Activated naive CD4-positive, alpha-beta T cell treated with anti-CD3 and anti-CD28 coated beads, Interleukin-2, amount 50 U/mL, for 72 hours (primary cell): ENCODE results near the gene SRGAP2B. TPM values are rescaled to one million over a fixed set of nuclear protein-coding genes. Genes with fewer than 3 reads are reported as not detected.
A peak's percentile ranks its signal among the peaks of the same experiment; 100 is the strongest.
"Not testable (repeated sequence)": the region's sequence is repeated elsewhere in the genome, so short reads cannot be mapped to it uniquely, and the experiment has no call there.

Experiments used
- ATAC-seq, 2 donors: fragments of 150-1000 bp; cut with Tn5 transposase; 2 replicates each; pipeline ENCODE4 v1.10.0; 2021; ENCODE audit warnings: mild to moderate bottlenecking in 2 of 2, moderate library complexity in 2 of 2
- DNase-seq, 2 donors: peaks; one replicate each; pipeline ENCODE4 v3.0.0; 2021 to 2022; ENCODE audit warnings: low spot score in 2 of 2
- H3K27ac Mint-ChIP-seq, 2 donors: one replicate each; pipeline ENCODE4 v1.8.0; 2022; ENCODE audit warnings: mild to moderate bottlenecking in 2 of 2, mixed read lengths in 2 of 2
- H3K36me3 Mint-ChIP-seq, 2 donors: one replicate each; pipeline ENCODE4 v1.8.0; 2022; ENCODE audit warnings: mixed read lengths in 2 of 2
- H3K9me3 Mint-ChIP-seq, 2 donors: one replicate each; pipeline ENCODE4 v1.8.0; 2022; ENCODE audit warnings: mixed read lengths in 2 of 2
- total RNA-seq, 2 donors: library from RNA; stranded (reverse); gene quantifications; one replicate each; pipeline ENCODE4 v1.2.3, GENCODE V29; 2022

SRGAP2B gene
- total RNA-seq, 2 donors from 2014 or later, result 24.4 to 50.1 TPM

DNA sequence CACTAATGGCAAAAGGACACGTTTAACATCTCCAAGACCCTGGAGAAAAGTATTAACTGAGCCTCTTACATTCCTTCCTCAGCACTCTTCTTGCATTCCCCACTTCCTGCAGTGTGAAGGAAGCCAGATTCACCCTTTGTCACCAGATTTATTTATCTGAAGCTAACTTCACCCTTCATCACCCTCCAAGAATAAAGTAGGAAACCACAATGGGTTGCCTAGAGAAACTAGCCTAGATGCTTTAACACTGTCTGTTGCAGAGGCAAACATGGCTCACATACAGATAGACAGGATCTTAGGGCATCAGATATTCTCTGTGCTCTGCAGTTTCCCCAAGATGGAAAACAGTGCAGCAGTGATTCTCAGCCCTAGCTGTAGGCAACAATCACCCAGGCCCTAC is 147.6 kb downstream of the SRGAP2B start:
- not testable (repeated sequence) for ATAC-seq, H3K9me3 Mint-ChIP-seq, H3K27ac Mint-ChIP-seq, H3K36me3 Mint-ChIP-seq, DNase-seq

DNA sequence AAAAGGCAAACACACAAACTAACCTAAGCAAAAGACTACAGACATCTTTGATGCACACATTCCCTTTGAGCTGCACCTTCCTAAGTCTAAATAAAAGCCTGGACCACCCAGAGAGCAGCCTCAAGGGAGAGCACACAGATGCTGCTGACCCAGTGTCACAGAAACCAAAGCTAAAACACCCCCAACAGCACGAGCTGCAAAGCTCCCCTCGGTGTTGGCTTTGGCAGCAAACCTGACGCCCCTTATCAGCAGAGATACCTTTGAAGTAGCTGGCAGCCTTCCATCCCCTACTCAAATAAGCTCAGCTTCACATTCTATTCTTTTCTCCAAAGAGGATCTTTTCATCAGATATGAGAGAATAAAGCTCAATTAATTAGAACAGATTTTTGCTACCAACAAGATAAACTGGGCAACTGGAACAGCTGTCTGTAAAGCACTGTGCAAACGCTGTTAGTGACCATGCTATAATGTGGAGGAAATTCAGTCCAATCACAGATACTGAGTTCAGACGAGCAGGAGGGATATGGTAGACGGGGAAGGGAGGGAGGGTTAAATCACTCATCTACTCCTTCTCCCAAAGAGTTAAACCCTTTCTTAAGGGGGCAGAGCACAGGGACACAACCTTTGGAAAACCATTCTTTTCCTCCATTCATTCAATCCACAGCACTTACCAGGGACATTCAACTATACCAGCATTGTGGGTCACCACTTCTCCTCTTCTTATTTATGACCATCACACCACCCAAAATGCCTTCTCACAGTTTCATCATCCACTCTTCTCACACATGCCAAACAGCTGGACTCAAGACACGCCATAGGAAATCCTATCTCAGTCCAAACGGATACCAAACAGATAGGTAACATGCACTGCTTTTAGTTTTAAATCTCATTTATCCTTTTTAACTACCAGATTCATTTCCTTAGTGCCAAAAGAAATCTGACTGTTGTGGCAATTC is 148.3 kb downstream of the SRGAP2B start:
- H3K36me3 Mint-ChIP-seq, DNase-seq, H3K27ac Mint-ChIP-seq, ATAC-seq, H3K9me3 Mint-ChIP-seq: not testable (repeated sequence)

DNA sequence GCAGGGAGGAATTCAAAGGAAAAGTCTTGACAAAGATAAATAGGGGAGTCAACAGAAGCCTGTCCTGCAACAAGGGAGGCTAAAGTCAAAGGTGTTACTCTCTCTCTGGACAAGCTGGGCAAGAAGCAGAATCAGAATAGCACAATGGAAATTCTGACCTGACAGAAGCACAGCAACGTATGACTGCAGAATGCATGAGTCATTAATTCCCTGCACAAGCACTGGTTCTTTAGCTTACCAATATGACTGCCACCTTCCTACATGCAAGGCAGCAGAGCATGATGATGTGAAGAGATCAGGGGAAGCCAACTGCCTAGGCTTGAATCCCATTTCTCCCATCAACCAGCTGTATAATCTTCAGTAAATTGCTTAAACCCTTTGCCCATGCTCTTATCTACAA is 153.4 kb downstream of the SRGAP2B start:
- H3K27ac Mint-ChIP-seq, DNase-seq, H3K9me3 Mint-ChIP-seq, H3K36me3 Mint-ChIP-seq: not testable (repeated sequence)
- peak; percentile 80 to 90 for ATAC-seq

GRCh38 chr1:144940054-144940453 is 155.1 kb downstream of the SRGAP2B start:
- not testable (repeated sequence) for H3K36me3 Mint-ChIP-seq, H3K9me3 Mint-ChIP-seq, DNase-seq
- H3K27ac Mint-ChIP-seq, result peak overlapping the region; percentile 87 to 96
- peak; percentile 86 to 89 for ATAC-seq

- H3K36me3 Mint-ChIP-seq, H3K27ac Mint-ChIP-seq, ATAC-seq, H3K9me3 Mint-ChIP-seq, DNase-seq: not testable (repeated sequence)
Observed at GRCh38 chr1:144938627-144939026, 156.5 kb downstream of the SRGAP2B start.

DNA sequence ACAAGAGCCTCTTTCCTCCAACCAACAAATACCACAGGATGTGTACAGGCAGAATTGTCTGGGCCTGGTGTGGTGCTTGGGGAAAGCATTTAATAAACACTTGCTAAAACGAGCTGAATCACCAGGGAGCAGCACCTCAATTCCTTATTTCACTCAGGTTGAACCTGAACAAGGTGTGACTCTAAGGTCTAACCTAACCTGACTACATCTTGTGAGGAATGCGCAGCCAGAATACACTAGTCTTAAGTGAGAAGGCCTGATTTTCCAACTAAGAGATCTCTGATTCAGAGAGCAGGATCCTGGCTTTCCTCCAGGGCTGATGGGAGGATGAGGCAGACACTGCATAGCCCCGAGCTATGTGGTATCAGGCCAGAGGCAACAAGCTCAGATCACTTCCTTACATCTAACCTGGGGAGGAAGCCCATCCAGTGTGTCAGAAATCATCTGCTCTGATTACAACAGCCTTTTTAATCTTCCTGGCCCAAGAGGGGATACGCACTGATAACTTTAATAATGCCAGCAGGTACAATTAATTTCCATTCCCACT is 158.9 kb downstream of the SRGAP2B start:
- ATAC-seq, H3K36me3 Mint-ChIP-seq, H3K9me3 Mint-ChIP-seq, H3K27ac Mint-ChIP-seq, DNase-seq: not testable (repeated sequence)

- not testable (repeated sequence) for ATAC-seq, DNase-seq
Observed at GRCh38 chr1:144935310-144935709, 159.8 kb downstream of the SRGAP2B start.

GRCh38 chr1:144933014-144933413 is 162.1 kb downstream of the SRGAP2B start:
- not testable (repeated sequence) for H3K36me3 Mint-ChIP-seq, ATAC-seq, H3K27ac Mint-ChIP-seq, H3K9me3 Mint-ChIP-seq, DNase-seq

More at GRCh38 chr1:144935310-144935709, 159.8 kb downstream of the SRGAP2B start:
- H3K9me3 Mint-ChIP-seq, H3K36me3 Mint-ChIP-seq, H3K27ac Mint-ChIP-seq: not testable (repeated sequence)

- not testable (repeated sequence) for H3K27ac Mint-ChIP-seq, DNase-seq, ATAC-seq, H3K36me3 Mint-ChIP-seq, H3K9me3 Mint-ChIP-seq
Observed at GRCh38 chr1:144932153-144932552, 163.0 kb downstream of the SRGAP2B start.

- not testable (repeated sequence) for H3K27ac Mint-ChIP-seq, DNase-seq, H3K36me3 Mint-ChIP-seq, ATAC-seq, H3K9me3 Mint-ChIP-seq
Observed at GRCh38 chr1:144931553-144931952, 163.6 kb downstream of the SRGAP2B start.

GRCh38 chr1:144930085-144930777 is 164.9 kb downstream of the SRGAP2B start:
- DNase-seq, H3K27ac Mint-ChIP-seq, H3K9me3 Mint-ChIP-seq, H3K36me3 Mint-ChIP-seq: not testable (repeated sequence)
- peak; percentile 68 to 94 for ATAC-seq

- not testable (repeated sequence) for H3K27ac Mint-ChIP-seq, ATAC-seq, H3K9me3 Mint-ChIP-seq, H3K36me3 Mint-ChIP-seq, DNase-seq
Observed at GRCh38 chr1:144927292-144927691, 167.8 kb downstream of the SRGAP2B start.

- ATAC-seq, H3K9me3 Mint-ChIP-seq: not testable (repeated sequence)
Observed at GRCh38 chr1:144923640-144924039, 171.5 kb downstream of the SRGAP2B start.

GRCh38 chr1:144922785-144923184 is 172.3 kb downstream of the SRGAP2B start:
- H3K27ac Mint-ChIP-seq, ATAC-seq, H3K36me3 Mint-ChIP-seq, H3K9me3 Mint-ChIP-seq, DNase-seq: not testable (repeated sequence)

More at GRCh38 chr1:144923640-144924039, 171.5 kb downstream of the SRGAP2B start:
- H3K36me3 Mint-ChIP-seq, H3K27ac Mint-ChIP-seq, DNase-seq: not testable (repeated sequence)

GRCh38 chr1:144919106-144919505 is 176.0 kb downstream of the SRGAP2B start:
- not testable (repeated sequence) for DNase-seq, H3K9me3 Mint-ChIP-seq, H3K36me3 Mint-ChIP-seq, H3K27ac Mint-ChIP-seq
- ATAC-seq, result peak; percentile 40 to 43

DNA sequence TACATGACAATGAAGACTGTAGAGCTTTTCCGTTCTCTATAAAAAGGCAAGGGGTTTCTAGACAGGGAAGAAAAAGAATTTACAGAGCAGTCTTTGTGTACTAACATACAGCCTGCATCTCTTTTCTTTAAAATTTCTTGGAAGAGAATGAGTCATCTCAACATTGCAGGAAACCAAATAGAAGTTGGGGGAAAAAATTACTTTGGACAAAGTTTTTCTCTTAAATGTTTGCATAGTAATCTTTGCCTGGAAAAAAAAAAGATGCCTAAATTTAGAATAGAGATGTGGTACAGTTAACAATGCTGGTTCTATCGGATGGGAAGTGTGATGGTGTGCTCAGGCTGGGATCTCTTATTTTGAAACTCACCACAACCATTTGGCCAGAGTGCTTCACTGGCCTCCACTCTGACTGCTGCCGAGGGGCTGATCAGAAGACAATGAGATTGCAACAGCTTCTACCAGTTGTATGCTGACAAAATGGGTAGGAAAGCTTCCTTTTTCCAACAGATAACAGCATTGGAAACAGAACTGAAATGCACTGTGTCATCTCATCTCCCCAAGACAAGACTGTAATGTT is 177.0 kb downstream of the SRGAP2B start:
- H3K27ac Mint-ChIP-seq, H3K36me3 Mint-ChIP-seq, DNase-seq, H3K9me3 Mint-ChIP-seq: not testable (repeated sequence)
- peak; percentile 1 to 41 for ATAC-seq
